GM19238 (cell line): Measurements from ENCODE around the gene ST6GALNAC6.
"Not testable (repeated sequence)": the region's sequence is repeated elsewhere in the genome, so short reads cannot be mapped to it uniquely, and the experiment has no call there.

Source experiments
- DNase-seq: peaks from one replicate; pipeline ENCODE4 v3.0.0; 2011; ENCODE audit warnings: low spot score; ENCODE audit not compliant: insufficient read length

Gene ST6GALNAC6

GRCh38 chr9:127893392-127893791 lies 6.0 kb downstream of the ST6GALNAC6 start:
- no peak for DNase-seq

GRCh38 chr9:127892831-127893230 lies 6.6 kb downstream of the ST6GALNAC6 start:
- no peak for DNase-seq

- no peak for DNase-seq
Measured at GRCh38 chr9:127890053-127890452, 9.3 kb downstream of the ST6GALNAC6 start.

GRCh38 chr9:127887792-127888191 lies 11.6 kb downstream of the ST6GALNAC6 start:
- DNase-seq: no peak

- no peak for DNase-seq
Measured at GRCh38 chr9:127886401-127886972, 12.9 kb downstream of the ST6GALNAC6 start.

- no peak for DNase-seq
Measured at GRCh38 chr9:127885508-127886281, 13.7 kb downstream of the ST6GALNAC6 start.

- DNase-seq: no peak
Measured at GRCh38 chr9:127884976-127885490, 14.4 kb downstream of the ST6GALNAC6 start.

GRCh38 chr9:127884427-127884911 lies 14.9 kb downstream of the ST6GALNAC6 start:
- DNase-seq: no peak

GRCh38 chr9:127883959-127884358 lies 15.4 kb downstream of the ST6GALNAC6 start:
- DNase-seq: no peak

- DNase-seq: not testable (repeated sequence)
Measured at GRCh38 chr9:127881715-127882114, 17.7 kb downstream of the ST6GALNAC6 start.

- no peak for DNase-seq
Measured at GRCh38 chr9:127880143-127880542, 19.3 kb downstream of the ST6GALNAC6 start.

GRCh38 chr9:127878652-127879390 lies 20.6 kb downstream of the ST6GALNAC6 start:
- no peak for DNase-seq

- no peak for DNase-seq
Measured at GRCh38 chr9:127878001-127878651, 21.3 kb downstream of the ST6GALNAC6 start.

GRCh38 chr9:127877566-127877998 lies 21.8 kb downstream of the ST6GALNAC6 start, which contains the start of gene AK1:
Gene AK1, minus strand, starts transcription at chr9:127877675. Its CDS starts 3,058 bp downstream, at chr9:127874617.
- no peak for DNase-seq

- DNase-seq: no peak
Measured at GRCh38 chr9:127876764-127877562, 22.4 kb downstream of the ST6GALNAC6 start.

GRCh38 chr9:127876026-127876763 lies 23.2 kb downstream of the ST6GALNAC6 start:
- DNase-seq: no peak

- DNase-seq: no peak
Measured at GRCh38 chr9:127875306-127875966, 24.0 kb downstream of the ST6GALNAC6 start.

- no peak for DNase-seq
Measured at GRCh38 chr9:127874301-127875221, 24.8 kb downstream of the ST6GALNAC6 start.
